Measurements from ENCODE around the gene MLPH.

The MLPH gene

GRCh38 chr2:237519506-237520245 is 32.6 kb downstream of the MLPH start:
- no peak overlapping the region for H3K4me3 Mint-ChIP-seq
- no peak overlapping the region for H3K27ac Mint-ChIP-seq
- intact Hi-C loops (cut with micrococcal nuclease): loop anchor here (10.0 kb wide), 1 partner anchor 225 kb away; no protein-coding TSS in a partner anchor
- no peaks in the 10 kb centered on the region for H3K9me3 Mint-ChIP-seq
- H3K4me1 Mint-ChIP-seq (ENCODE audit: low read depth): no peaks in the 10 kb centered on the region
- no peaks in the 10 kb centered on the region for H3K36me3 Mint-ChIP-seq (ENCODE audit: low read depth)
- peaks cover 5% of the 10 kb centered on the region for H3K27me3 Mint-ChIP-seq

DNA sequence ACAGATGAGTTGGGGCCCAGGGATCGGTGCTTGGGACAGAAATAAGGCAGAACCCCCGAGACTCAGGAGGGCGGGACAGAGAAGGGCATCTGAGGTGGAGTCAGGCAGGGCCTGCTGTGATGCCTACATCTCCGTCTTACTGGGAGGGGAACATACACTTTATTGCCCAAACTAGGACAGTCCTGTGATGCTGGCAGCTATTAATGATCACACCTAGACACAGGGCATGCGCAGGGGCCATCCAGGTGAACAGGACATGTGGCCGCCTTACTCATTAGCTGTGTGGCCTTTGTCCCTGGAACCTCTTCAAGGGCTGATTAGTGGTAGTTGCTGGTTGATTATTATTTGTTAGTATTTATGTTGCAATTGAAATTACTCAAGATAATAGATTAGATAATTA is 33.2 kb downstream of the MLPH start:
- no peaks in the 10 kb centered on the region for H3K36me3 Mint-ChIP-seq (ENCODE audit: low read depth)
- H3K9me3 Mint-ChIP-seq: no peaks in the 10 kb centered on the region
- no peak overlapping the region for H3K4me3 Mint-ChIP-seq
- peaks cover 5% of the 10 kb centered on the region for H3K27me3 Mint-ChIP-seq
- H3K27ac Mint-ChIP-seq: no peak overlapping the region
- intact Hi-C loops (cut with micrococcal nuclease): no loop called here
- H3K4me1 Mint-ChIP-seq (ENCODE audit: low read depth): no peaks in the 10 kb centered on the region

- Mint-ChIP-seq H3K4me1 (ENCODE audit: low read depth) (peaks cover 5% of the 10 kb centered on the region), H3K9me3 (no peaks in the 10 kb centered on the region)
Observed at GRCh38 chr2:237524631-237525030, 37.6 kb downstream of the MLPH start.

GRCh38 chr2:237525559-237526157 is 38.6 kb downstream of the MLPH start:
- Mint-ChIP-seq H3K9me3 (no peaks in the 10 kb centered on the region), H3K4me1 (ENCODE audit: low read depth) (peaks cover 10% of the 10 kb centered on the region), H3K4me3 (no peak overlapping the region), H3K36me3 (ENCODE audit: low read depth) (no peaks in the 10 kb centered on the region), H3K27me3 (no peaks in the 10 kb centered on the region), H3K27ac (no peak overlapping the region)
- intact Hi-C loops (cut with micrococcal nuclease): no loop called here

More at GRCh38 chr2:237524631-237525030, 37.6 kb downstream of the MLPH start:
- H3K27me3 Mint-ChIP-seq: peaks cover 2% of the 10 kb centered on the region
- H3K27ac Mint-ChIP-seq: no peak overlapping the region
- intact Hi-C loops (cut with micrococcal nuclease): no loop called here
- H3K36me3 Mint-ChIP-seq (ENCODE audit: low read depth): no peaks in the 10 kb centered on the region
- H3K4me3 Mint-ChIP-seq: no peak overlapping the region

DNA sequence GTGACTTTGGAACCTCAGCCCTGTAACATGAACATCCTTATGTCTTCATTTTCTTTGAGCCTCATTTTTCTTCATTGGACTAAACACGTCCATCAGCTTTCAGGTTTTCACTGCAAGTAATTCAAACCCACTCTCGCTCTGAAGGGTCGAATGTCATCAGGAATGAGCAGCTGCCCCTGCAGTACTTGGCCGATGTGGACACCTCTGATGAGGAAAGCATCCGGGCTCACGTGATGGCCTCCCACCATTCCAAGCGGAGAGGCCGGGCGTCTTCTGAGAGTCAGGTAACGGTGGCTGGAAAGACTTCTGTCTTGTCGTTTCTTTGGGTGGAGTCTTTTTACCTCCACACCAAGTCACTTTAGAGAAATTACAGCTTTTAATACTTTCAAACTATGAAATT is 40.2 kb downstream of the MLPH start:
- Mint-ChIP-seq H3K4me3 (no peak overlapping the region), H3K4me1 (ENCODE audit: low read depth) (peaks cover 17% of the 10 kb centered on the region), H3K36me3 (ENCODE audit: low read depth) (no peaks in the 10 kb centered on the region), H3K27me3 (no peaks in the 10 kb centered on the region), H3K9me3 (no peaks in the 10 kb centered on the region), H3K27ac (no peak overlapping the region)
- intact Hi-C loops (cut with micrococcal nuclease): no loop called here

DNA sequence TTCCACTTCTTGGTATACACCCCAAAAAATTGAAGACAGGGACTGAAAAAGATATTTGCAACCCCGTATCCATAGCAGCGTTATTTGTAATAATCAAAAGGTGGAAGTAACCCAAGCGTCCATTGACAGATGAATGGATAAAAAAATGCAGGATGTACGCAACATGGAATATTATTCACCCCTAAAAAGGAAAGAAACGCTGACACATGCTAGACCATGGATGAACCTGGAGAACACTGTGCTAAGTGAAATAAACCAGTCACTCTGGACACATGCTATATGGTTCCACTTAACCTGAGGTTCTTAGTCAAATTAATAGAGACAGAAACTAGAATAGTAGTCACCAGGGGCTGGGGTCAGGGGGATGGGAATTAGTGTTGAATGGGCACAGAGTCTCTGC is 40.7 kb downstream of the MLPH start:
- Mint-ChIP-seq H3K4me3 (no peak overlapping the region), H3K36me3 (ENCODE audit: low read depth) (no peaks in the 10 kb centered on the region), H3K4me1 (ENCODE audit: low read depth) (peaks cover 17% of the 10 kb centered on the region), H3K27ac (no peak overlapping the region), H3K9me3 (no peaks in the 10 kb centered on the region), H3K27me3 (no peaks in the 10 kb centered on the region)
- intact Hi-C loops (cut with micrococcal nuclease): no loop called here

DNA sequence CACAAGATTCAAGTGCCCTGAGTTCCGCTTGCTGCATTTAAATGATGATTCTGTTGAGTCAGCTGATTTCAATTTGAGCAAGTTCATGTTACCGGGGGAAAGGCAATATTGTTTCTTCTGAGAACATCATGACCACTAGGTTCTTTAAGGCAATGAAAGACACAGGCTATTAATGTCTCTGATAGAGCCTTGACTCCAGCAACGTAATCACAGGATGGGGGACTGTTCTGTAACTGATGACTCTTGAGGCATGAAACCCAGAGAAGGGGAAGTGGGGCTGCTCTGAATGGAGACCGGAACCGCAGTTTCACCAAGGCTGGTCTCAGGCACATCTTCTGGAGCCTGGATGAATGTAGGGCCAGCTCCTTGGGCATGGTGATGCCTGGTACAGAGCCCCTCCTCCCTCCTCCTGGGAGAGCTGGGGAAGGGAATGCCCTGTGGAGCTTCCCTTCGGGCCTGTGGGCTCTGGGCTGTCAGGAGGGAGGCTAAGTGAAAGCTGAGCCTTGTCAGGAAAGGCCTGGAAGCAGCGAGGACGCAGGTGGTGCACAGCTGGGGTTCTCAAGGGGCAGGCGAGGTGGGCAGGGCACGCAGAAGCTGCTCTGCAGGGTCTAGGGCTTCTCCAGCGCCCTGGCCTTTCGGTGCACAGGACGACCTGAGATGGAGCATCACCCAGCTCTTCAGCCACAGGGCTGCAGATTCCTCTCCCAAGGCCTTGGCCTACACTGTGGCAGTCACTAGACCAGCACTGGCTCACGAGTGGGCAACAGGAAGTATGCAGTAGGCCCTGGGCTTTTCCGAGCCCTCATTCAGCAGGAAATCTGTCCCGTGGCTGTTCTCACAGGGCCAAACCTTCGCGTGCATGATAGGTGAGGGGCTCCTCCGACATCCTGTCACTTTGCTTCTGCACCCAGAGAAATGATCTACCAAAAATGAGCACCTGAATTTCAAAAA is 42.7 kb downstream of the MLPH start:
- Mint-ChIP-seq H3K4me3 (no peak overlapping the region), H3K36me3 (ENCODE audit: low read depth) (no peaks in the 10 kb centered on the region), H3K27ac (no peak overlapping the region), H3K4me1 (ENCODE audit: low read depth) (peaks cover 17% of the 10 kb centered on the region), H3K9me3 (no peaks in the 10 kb centered on the region), H3K27me3 (no peaks in the 10 kb centered on the region)
- intact Hi-C loops (cut with micrococcal nuclease): no loop called here

- peaks cover 17% of the 10 kb centered on the region for H3K4me1 Mint-ChIP-seq (ENCODE audit: low read depth)
- H3K4me3 Mint-ChIP-seq: no peak overlapping the region
- H3K27ac Mint-ChIP-seq: no peak overlapping the region
- H3K9me3 Mint-ChIP-seq: no peaks in the 10 kb centered on the region
- intact Hi-C loops (cut with micrococcal nuclease): no loop called here
- no peaks in the 10 kb centered on the region for H3K27me3 Mint-ChIP-seq
- no peaks in the 10 kb centered on the region for H3K36me3 Mint-ChIP-seq (ENCODE audit: low read depth)
Observed at GRCh38 chr2:237530472-237531433, 43.7 kb downstream of the MLPH start.

DNA sequence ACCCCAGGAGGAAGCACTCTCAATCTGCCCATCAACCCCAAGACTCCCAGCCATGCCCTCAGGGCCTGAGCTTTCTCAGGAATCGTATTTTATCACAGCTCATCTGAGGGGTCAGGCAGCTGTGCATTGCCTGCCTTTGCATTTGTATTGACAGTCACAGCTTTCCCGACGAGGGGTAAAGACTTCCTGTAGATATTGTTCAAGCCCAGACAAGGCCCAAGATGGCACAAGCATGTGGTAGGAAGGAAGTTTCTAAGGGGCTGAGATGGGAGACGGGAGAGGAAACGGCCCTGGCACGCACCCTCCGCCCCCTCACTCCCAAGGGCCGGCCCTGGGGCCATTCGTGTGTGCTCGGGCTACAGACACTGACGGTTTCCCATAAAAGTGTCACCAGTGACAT is 45.1 kb downstream of the MLPH start:
- Mint-ChIP-seq H3K27ac (no peak overlapping the region), H3K36me3 (ENCODE audit: low read depth) (no peaks in the 10 kb centered on the region), H3K4me1 (ENCODE audit: low read depth) (peaks cover 17% of the 10 kb centered on the region), H3K27me3 (no peaks in the 10 kb centered on the region), H3K4me3 (no peak overlapping the region), H3K9me3 (no peaks in the 10 kb centered on the region)
- intact Hi-C loops (cut with micrococcal nuclease): no loop called here

GRCh38 chr2:237533668-237534161 is 46.7 kb downstream of the MLPH start:
- Mint-ChIP-seq H3K27me3 (peaks cover 1% of the 10 kb centered on the region), H3K9me3 (no peaks in the 10 kb centered on the region), H3K4me1 (ENCODE audit: low read depth) (peaks cover 17% of the 10 kb centered on the region), H3K36me3 (ENCODE audit: low read depth) (no peaks in the 10 kb centered on the region), H3K4me3 (no peak overlapping the region), H3K27ac (no peak overlapping the region)
- intact Hi-C loops (cut with micrococcal nuclease): no loop called here

DNA sequence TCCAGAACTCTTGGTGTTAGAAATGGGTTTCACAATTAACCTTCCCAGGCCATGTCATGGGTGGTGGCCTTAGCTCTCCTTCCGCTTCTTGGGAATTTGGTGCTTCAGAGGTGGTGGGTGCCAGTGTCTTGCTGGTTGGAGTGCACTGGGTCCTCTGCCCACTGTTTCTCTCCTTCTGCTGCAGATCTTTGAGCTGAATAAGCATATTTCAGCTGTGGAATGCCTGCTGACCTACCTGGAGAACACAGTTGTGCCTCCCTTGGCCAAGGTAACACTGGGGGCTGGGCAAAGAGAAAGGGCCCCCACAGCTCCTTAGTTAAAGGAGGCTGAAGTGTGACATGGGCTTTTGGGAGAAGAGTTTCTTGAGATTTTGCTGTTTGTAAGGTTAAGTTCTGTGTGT is 47.3 kb downstream of the MLPH start:
- Mint-ChIP-seq H3K36me3 (ENCODE audit: low read depth) (no peaks in the 10 kb centered on the region), H3K27ac (no peak overlapping the region), H3K4me3 (no peak overlapping the region), H3K9me3 (no peaks in the 10 kb centered on the region), H3K4me1 (ENCODE audit: low read depth) (peaks cover 14% of the 10 kb centered on the region), H3K27me3 (peaks cover 1% of the 10 kb centered on the region)
- intact Hi-C loops (cut with micrococcal nuclease): no loop called here

DNA sequence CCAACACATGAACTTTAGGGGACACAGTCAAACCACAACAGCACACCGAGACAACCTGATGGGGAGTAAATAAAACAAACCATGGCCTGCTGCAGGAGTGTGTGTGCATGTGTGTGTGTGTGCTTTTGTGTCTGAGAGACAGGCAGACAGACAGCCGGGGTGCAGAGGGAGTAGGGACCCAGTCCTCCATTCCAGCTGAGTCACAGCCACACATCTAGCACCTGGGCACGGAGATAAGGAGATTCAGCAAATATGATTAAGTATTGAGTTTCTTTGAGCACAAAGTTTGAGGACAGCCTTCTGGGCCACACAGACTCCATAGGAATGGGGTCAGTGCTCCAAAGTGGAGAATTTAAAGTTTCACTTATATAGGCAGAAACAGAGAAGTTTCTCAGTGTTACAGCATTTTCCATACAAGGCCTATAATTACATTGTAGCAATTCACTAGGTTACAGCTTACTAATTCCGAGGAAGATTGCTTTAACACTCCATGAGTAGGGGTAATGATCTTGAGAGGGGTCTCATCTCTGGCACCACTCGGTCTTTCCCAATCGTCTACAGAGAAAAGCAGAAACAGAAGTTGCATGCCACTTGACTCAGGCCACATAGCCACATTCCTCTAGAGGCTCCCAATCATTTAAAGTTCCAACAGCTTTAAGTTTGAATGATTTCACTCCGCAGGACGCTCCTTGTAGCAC is 48.5 kb downstream of the MLPH start:
- H3K4me1 Mint-ChIP-seq (ENCODE audit: low read depth): peaks cover 8% of the 10 kb centered on the region
- no peak overlapping the region for H3K4me3 Mint-ChIP-seq
- intact Hi-C loops (cut with micrococcal nuclease): no loop called here
- no peaks in the 10 kb centered on the region for H3K36me3 Mint-ChIP-seq (ENCODE audit: low read depth)
- peaks cover 1% of the 10 kb centered on the region for H3K27me3 Mint-ChIP-seq
- H3K9me3 Mint-ChIP-seq: no peaks in the 10 kb centered on the region
- H3K27ac Mint-ChIP-seq: no peak overlapping the region

GRCh38 chr2:237536083-237536415 is 49.0 kb downstream of the MLPH start:
- intact Hi-C loops (cut with micrococcal nuclease): no loop called here
- Mint-ChIP-seq H3K36me3 (ENCODE audit: low read depth) (no peaks in the 10 kb centered on the region), H3K27me3 (peaks cover 1% of the 10 kb centered on the region), H3K27ac (no peak overlapping the region), H3K4me1 (ENCODE audit: low read depth) (peaks cover 2% of the 10 kb centered on the region), H3K4me3 (no peak overlapping the region), H3K9me3 (no peaks in the 10 kb centered on the region)

All from dendritic cell treated with granulocyte-macrophage colony-stimulating factor and Interleukin-4, amounts not matched to agents 40 ng/mL and 50 ng/mL, for 4 days (primary cell).